Fibroblast of skin of scalp (primary cell): Measurements from ENCODE around the gene PKP3.
"Not testable (repeated sequence)": the region's sequence is repeated elsewhere in the genome, so short reads cannot be mapped to it uniquely, and the experiment has no call there.

ENCODE experiments used
- DNase-seq: peaks from one replicate; pipeline ENCODE4 v3.0.0-alpha.2; 2013

The PKP3 gene

GRCh38 chr11:426851-427250 lies 32.8 kb downstream of the PKP3 start:
- DNase-seq: no peak

- no peak for DNase-seq
Measured at GRCh38 chr11:428295-428694, 34.3 kb downstream of the PKP3 start.

- no peak for DNase-seq
Measured at GRCh38 chr11:429391-429790, 35.4 kb downstream of the PKP3 start.

- no peak for DNase-seq
Measured at GRCh38 chr11:429931-430456, 36.0 kb downstream of the PKP3 start.

GRCh38 chr11:431921-432320 lies 37.9 kb downstream of the PKP3 start:
- DNase-seq: no peak

- no peak for DNase-seq
Measured at GRCh38 chr11:432501-433100, 38.6 kb downstream of the PKP3 start.

GRCh38 chr11:433111-433510 lies 39.1 kb downstream of the PKP3 start:
- DNase-seq: no peak

- DNase-seq: no peak
Measured at GRCh38 chr11:433641-434040, 39.6 kb downstream of the PKP3 start.

GRCh38 chr11:434496-434895 lies 40.5 kb downstream of the PKP3 start:
- DNase-seq: no peak

- DNase-seq: not testable (repeated sequence)
Measured at GRCh38 chr11:434999-435740, 41.2 kb downstream of the PKP3 start.

GRCh38 chr11:437228-437870 lies 43.3 kb downstream of the PKP3 start:
- DNase-seq: no peak

- no peak for DNase-seq
Measured at GRCh38 chr11:438101-438844, 44.3 kb downstream of the PKP3 start.

- no peak for DNase-seq
Measured at GRCh38 chr11:439315-440064, 45.5 kb downstream of the PKP3 start.

- DNase-seq: no peak
Measured at GRCh38 chr11:440065-441042, 46.3 kb downstream of the PKP3 start.

GRCh38 chr11:441043-441417 lies 47.0 kb downstream of the PKP3 start:
- no peak for DNase-seq

GRCh38 chr11:441418-442274 lies 47.6 kb downstream of the PKP3 start, which contains the start of gene ANO9:
ANO9 (minus strand) TSS chr11:442011; CDS start chr11:441926, 85 bp downstream.
- DNase-seq: no peak

GRCh38 chr11:442611-443081 lies 48.6 kb downstream of the PKP3 start:
- no peak for DNase-seq

- peak; percentile 73 for DNase-seq
Measured at GRCh38 chr11:443542-444199, 49.7 kb downstream of the PKP3 start.
